Muscle of leg (tissue), 11 donors: ENCODE data around the gene PDZRN3. TPM values are rescaled to one million over a fixed set of nuclear protein-coding genes. Genes with fewer than 3 reads are reported as not detected.

Source experiments
- DNase-seq: peaks from one replicate; pipeline ENCODE4 v3.0.0; 2013
- H3K27ac ChIP-seq: one replicate; pipeline ENCODE4 v1.5.1; 2013; ENCODE audit warnings: mild to moderate bottlenecking, low read length, control low read depth
- H3K27me3 ChIP-seq: one replicate; pipeline ENCODE4 v1.6.1; 2013; ENCODE audit warnings: low read length; ENCODE audit not compliant: control insufficient read depth, insufficient read depth
- H3K36me3 ChIP-seq: one replicate; pipeline ENCODE4 v1.6.1; 2013; ENCODE audit warnings: low read length; ENCODE audit not compliant: control insufficient read depth, insufficient read depth
- H3K4me1 ChIP-seq: one replicate; pipeline ENCODE4 v1.6.1; 2013; ENCODE audit warnings: low read length; ENCODE audit not compliant: control insufficient read depth, insufficient read depth
- H3K4me3 ChIP-seq: one replicate; pipeline ENCODE4 v1.5.1; 2013; ENCODE audit warnings: low read length, control low read depth
- H3K9me3 ChIP-seq: replicated peaks from 2 replicates; pipeline ENCODE4 v1.6.1; 2013; ENCODE audit warnings: low read depth, low read length; ENCODE audit not compliant: control insufficient read depth
- WGBS: methylation state at CpG from one replicate; pipeline ENCODE4 v1.1.5; 2013; ENCODE audit warnings: missing lambda C conversion rate; ENCODE audit not compliant: insufficient coverage; 5-methylcytosine and 5-hydroxymethylcytosine counted together
- polyA plus RNA-seq, 8 donors: library from polyadenylated mRNA; unstranded; fragments of 120-200 nt; gene quantifications; one replicate each; pipeline versions ENCODE4 v1.2.1 to v1.2.3, GENCODE V29; 2013; ENCODE audit warnings: inconsistent platforms in 1 of 8, low replicate concordance in 1 of 8; ENCODE audit not compliant: insufficient read length in 8 of 8, insufficient read depth in 1 of 8
- total RNA-seq: library from RNA; stranded (reverse); fragments of 120-200 nt; gene quantifications from one replicate; pipeline ENCODE4 v1.2.4, GENCODE V29; 2013

Gene PDZRN3
- total and polyA plus RNA-seq, 9 donors, result 57.1 to 96.4 (median 79.7) TPM

DNA sequence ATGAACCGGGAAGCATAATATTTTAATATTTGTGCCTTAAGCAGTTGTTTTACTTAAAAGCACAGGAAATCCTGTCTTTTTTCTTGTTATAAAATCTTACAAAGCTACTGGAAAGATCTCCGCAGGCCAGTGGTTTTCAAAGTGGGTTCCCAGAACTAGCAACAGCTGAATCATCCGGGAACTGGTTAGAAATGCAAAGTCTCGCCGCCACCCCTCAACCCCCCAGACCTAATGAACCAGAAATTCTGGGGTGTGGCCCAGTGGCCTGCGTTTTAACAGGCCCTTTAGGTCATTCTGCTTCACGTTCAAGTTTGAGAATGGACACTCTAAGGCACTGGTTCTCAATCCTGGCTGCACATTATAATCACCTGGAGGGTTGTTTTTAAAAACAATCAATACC is 74.7 kb downstream of the PDZRN3 start:
- DNase-seq, result no peak
- Histone ChIP-seq H3K27ac (no peak overlapping the region), H3K36me3 (no peaks in the 10 kb centered on the region), H3K9me3 (no peaks in the 10 kb centered on the region), H3K4me1 (peaks cover 20% of the 10 kb centered on the region), H3K4me3 (no peak overlapping the region), H3K27me3 (no peaks in the 10 kb centered on the region)
- 76% methylated on average over 5 of the region's 7 CpGs for WGBS

DNA sequence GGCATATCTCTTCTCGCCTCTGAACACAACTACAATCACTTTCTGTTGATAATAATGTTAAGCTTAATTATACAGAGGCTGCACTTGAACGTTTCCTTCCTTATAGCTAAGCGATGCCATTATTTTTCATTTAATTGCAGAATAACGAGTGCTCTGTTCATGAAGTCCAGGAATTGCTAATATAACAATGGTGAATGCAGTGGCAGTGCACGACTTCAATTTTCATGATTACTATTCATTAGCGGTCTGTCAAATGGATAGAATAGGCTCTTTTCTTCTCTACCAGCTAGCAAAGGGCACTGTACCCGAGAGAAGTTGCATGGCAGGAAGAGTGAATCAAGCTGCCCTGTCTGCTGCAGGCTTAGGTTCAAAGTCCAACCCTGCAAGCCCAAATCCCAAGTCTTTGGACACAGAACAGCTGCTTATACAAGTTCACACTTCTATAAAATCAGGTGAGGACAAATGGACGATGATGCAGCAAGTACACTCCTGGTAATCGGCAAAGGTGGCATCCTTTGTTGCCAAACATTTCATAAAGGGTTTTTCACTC is 75.6 kb downstream of the PDZRN3 start:
- Histone ChIP-seq H3K27me3 (no peaks in the 10 kb centered on the region), H3K4me1 (peaks cover 20% of the 10 kb centered on the region), H3K4me3 (no peak overlapping the region), H3K36me3 (no peaks in the 10 kb centered on the region), H3K27ac (no peak overlapping the region), H3K9me3 (no peaks in the 10 kb centered on the region)
- no peak for DNase-seq
- 100% methylated on average over 3 of the region's 9 CpGs for WGBS

DNA sequence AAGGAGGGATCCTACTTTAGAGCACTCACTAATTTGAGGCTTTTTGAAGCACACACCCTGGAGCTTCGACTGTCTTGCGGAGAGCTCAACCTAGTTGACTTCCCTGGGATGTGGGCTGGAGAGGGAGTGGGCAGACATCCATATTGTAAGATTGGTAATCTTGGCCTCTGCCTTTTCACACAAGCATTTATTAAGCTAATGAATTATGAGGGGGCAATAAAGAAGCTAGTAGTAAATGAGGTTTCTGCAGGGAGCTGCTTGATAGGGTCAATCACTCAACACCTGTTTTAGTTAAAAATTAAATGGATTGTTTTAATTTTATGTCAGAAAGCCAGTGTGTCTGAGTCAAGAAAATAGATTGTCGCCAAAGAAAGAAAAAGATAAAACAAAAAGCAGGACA is 76.3 kb downstream of the PDZRN3 start:
- no peak for DNase-seq
- H3K36me3 ChIP-seq, result no peaks in the 10 kb centered on the region
- no peak overlapping the region for H3K4me3 ChIP-seq
- H3K4me1 ChIP-seq, result peaks cover 19% of the 10 kb centered on the region
- no peaks in the 10 kb centered on the region for H3K27me3 ChIP-seq
- WGBS, result 60% methylated on average over 1 of the region's 3 CpGs
- peak overlapping the region; percentile 89 for H3K27ac ChIP-seq
- no peaks in the 10 kb centered on the region for H3K9me3 ChIP-seq

DNA sequence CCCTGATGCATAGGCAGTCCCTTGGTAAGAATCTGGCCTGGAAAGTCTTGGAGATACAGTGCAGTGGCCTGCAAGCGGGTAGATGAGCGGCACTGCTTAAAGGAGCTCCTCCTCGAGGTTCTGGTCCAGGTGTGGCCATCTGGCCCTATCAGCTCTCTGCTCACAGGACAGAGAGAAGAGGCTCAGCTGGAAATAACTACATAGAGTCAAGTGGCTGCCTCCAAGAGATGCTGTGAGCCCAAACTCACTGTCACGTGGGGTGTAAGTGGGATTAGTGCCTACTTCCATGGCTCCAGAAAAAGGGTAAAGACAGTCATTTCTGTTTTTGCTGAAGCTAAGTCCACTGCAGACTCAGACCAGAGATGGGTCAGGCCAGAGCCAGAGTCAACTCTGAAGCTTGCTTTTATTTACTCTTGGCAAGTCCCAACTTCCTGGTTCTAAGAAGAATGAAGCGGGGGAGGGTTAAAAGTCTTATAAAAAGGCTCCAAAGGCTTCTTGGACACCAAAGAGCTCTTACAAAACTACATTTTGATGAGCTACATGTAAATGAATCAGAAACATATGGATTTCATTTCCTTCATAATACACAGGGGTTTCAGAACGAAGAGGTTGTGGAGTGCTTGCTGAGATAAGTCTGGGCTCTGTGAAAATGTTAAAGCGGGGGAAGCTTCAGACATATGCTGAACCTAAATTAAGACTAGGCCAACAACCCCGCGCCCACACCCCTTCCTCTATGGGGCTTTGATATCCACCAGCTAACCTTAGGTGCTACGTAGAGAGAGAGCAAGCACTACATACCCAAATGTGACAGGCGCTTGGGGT is 77.1 kb downstream of the PDZRN3 start:
- Histone ChIP-seq H3K4me3 (no peak overlapping the region), H3K27me3 (no peaks in the 10 kb centered on the region), H3K27ac (peak overlapping the region; percentile 89), H3K4me1 (peaks cover 22% of the 10 kb centered on the region), H3K9me3 (no peaks in the 10 kb centered on the region), H3K36me3 (no peaks in the 10 kb centered on the region)
- peak; percentile 98 for DNase-seq
- 30% methylated on average over 4 of the region's 11 CpGs for WGBS

DNA sequence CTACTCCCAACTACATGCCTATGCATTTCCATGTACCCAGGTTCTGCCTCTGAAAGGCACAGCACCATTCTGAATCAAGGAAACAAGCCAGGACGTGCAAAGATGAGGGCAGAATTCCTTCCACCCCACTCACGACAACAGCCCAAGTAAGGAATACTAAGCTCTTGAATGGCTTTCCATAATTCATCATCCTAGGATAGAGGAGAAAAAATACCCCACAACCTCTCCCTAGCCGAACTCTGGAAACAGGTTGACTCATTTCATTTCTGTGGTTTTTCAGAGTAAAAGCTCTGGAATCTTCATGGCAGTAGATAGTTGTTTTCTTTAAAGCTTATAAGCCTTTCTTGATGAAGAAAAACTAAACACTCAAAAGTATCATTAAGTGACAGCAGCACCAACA is 77.8 kb downstream of the PDZRN3 start:
- H3K9me3 ChIP-seq, result no peaks in the 10 kb centered on the region
- H3K36me3 ChIP-seq, result no peaks in the 10 kb centered on the region
- H3K27ac ChIP-seq, result peak overlapping the region; percentile 89
- H3K4me3 ChIP-seq, result no peak overlapping the region
- WGBS, result no CpG with 5 or more reads among the region's 3 CpGs
- H3K4me1 ChIP-seq, result peaks cover 22% of the 10 kb centered on the region
- H3K27me3 ChIP-seq, result no peaks in the 10 kb centered on the region
- no peak for DNase-seq

DNA sequence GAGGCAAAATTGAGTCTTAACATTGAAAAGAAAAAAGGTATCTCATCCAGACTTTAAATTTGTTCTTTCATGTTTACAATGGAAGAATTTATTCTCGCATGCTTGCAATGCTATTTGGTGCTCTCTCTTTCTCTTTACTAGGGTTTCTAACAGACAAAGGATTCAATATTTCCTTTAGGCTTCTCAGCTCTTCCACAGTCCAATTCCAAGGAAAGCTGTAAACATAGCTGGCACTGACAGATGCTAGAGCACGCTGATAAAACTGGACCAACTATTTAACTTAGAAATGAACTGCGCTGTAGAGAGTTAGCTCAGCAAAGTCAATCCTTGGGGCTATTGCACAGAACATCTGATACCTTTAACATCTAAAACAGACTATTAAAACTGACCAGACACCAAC is 81.3 kb downstream of the PDZRN3 start:
- DNase-seq, result no peak

GRCh38 chr3:73542136-73542535 is 82.6 kb downstream of the PDZRN3 start:
- Histone ChIP-seq H3K27ac (no peak overlapping the region), H3K27me3 (no peaks in the 10 kb centered on the region), H3K36me3 (no peaks in the 10 kb centered on the region), H3K4me1 (peaks cover 8% of the 10 kb centered on the region), H3K9me3 (no peaks in the 10 kb centered on the region), H3K4me3 (no peak overlapping the region)
- DNase-seq, result no peak
- WGBS, result no CpG with 5 or more reads among the region's 3 CpGs

More for the DNA sequence above, 81.3 kb downstream of the PDZRN3 start:
- no CpG with 5 or more reads among the region's 3 CpGs for WGBS
- H3K27me3 ChIP-seq, result no peaks in the 10 kb centered on the region
- no peak overlapping the region for H3K27ac ChIP-seq
- H3K4me3 ChIP-seq, result no peak overlapping the region
- H3K4me1 ChIP-seq, result peaks cover 18% of the 10 kb centered on the region
- no peaks in the 10 kb centered on the region for H3K9me3 ChIP-seq
- H3K36me3 ChIP-seq, result no peaks in the 10 kb centered on the region

- H3K27me3 ChIP-seq, result no peaks in the 10 kb centered on the region
- H3K4me1 ChIP-seq, result peaks cover 15% of the 10 kb centered on the region
- no peak overlapping the region for H3K27ac ChIP-seq
- no peaks in the 10 kb centered on the region for H3K9me3 ChIP-seq
- no peak overlapping the region for H3K4me3 ChIP-seq
- DNase-seq, result no peak
- H3K36me3 ChIP-seq, result no peaks in the 10 kb centered on the region
- no CpG with 5 or more reads among the region's 1 CpG for WGBS
These were observed 83.6 kb downstream of the PDZRN3 start for GRCh38 chr3:73540969-73541740.

DNA sequence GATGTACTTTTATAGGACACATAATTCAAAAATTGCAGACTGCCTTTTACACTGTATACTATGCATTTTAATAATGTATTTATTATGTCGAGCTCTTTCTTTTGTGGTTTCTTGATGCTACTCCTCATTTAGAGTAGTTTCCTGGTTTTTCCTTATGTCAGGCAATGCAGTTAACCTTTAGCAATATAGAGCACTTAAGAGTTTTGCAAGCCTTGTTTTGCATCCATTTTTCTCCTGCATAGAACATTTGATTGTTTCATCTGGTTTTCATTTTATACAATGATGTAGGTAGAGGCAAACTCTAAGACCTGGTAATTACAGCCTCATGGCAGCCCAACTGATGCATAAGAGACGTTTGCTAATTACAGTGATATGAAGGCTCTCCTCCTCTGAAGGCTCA is 86.3 kb downstream of the PDZRN3 start:
- Histone ChIP-seq H3K4me3 (no peak overlapping the region), H3K27ac (no peak overlapping the region), H3K4me1 (peaks cover 17% of the 10 kb centered on the region), H3K9me3 (no peaks in the 10 kb centered on the region), H3K27me3 (no peaks in the 10 kb centered on the region), H3K36me3 (peaks cover 2% of the 10 kb centered on the region)
- WGBS, result no CpG with 5 or more reads among the region's 2 CpGs
- no peak for DNase-seq

GRCh38 chr3:73536952-73537351 is 87.8 kb downstream of the PDZRN3 start:
- H3K9me3 ChIP-seq, result no peaks in the 10 kb centered on the region
- H3K27me3 ChIP-seq, result no peaks in the 10 kb centered on the region
- H3K4me1 ChIP-seq, result peaks cover 14% of the 10 kb centered on the region
- peak; percentile 83 for DNase-seq
- no peak overlapping the region for H3K4me3 ChIP-seq
- H3K27ac ChIP-seq, result no peak overlapping the region
- peaks cover 2% of the 10 kb centered on the region for H3K36me3 ChIP-seq
